Neuronal stem cell (in vitro differentiated cells): ENCODE measurements around the gene NOC2L.
"Not testable (repeated sequence)": the region's sequence is repeated elsewhere in the genome, so short reads cannot be mapped to it uniquely, and the experiment has no call there.

Source experiments
- DNase-seq: peaks from one replicate; pipeline ENCODE4 v3.0.0-alpha.2; 2013; ENCODE audit warnings: low spot score
- H2AFZ ChIP-seq: one replicate; pipeline ENCODE4 v1.6.1; 2013; ENCODE audit warnings: mild to moderate bottlenecking, low read length, inconsistent platforms
- H2AK5ac ChIP-seq: 2 replicates; pipeline ENCODE4 v1.6.1; 2013; ENCODE audit warnings: low read depth, mild to moderate bottlenecking, inconsistent platforms, low read length, moderate library complexity, mixed read lengths
- H2BK120ac ChIP-seq: 2 replicates; pipeline ENCODE4 v1.6.1; 2013; ENCODE audit warnings: low read depth, mild to moderate bottlenecking, inconsistent platforms, low read length, moderate library complexity, mixed read lengths
- H2BK12ac ChIP-seq: one replicate; pipeline ENCODE4 v1.6.1; 2013; ENCODE audit warnings: low read length, inconsistent platforms
- H2BK15ac ChIP-seq: 2 replicates; pipeline ENCODE4 v1.6.1; 2013; ENCODE audit warnings: mild to moderate bottlenecking, low read length, inconsistent platforms, mixed read lengths
- H2BK5ac ChIP-seq: one replicate; pipeline ENCODE4 v1.6.1; 2013; ENCODE audit warnings: inconsistent platforms, mild to moderate bottlenecking, low read length, moderate library complexity
- H3K14ac ChIP-seq: one replicate; pipeline ENCODE4 v1.6.1; 2013; ENCODE audit warnings: low read length, inconsistent platforms
- H3K18ac ChIP-seq: 2 replicates; pipeline ENCODE4 v1.6.1; 2013; ENCODE audit warnings: low read length, inconsistent platforms
- H3K23ac ChIP-seq: 2 replicates; pipeline ENCODE4 v1.6.1; 2013; ENCODE audit warnings: low read depth, mild to moderate bottlenecking, mixed read lengths, low read length, inconsistent platforms; ENCODE audit not compliant: poor library complexity
- H3K27ac ChIP-seq: replicated peaks from 3 replicates; pipeline ENCODE4 v1.5.1; 2013; ENCODE audit warnings: low read length, inconsistent platforms
- H3K27me3 ChIP-seq, 3 experiments: 2 replicates each; pipeline ENCODE4 v1.6.1; 2013; ENCODE audit warnings: low read length in 3 of 3, mild to moderate bottlenecking in 2 of 3, inconsistent platforms in 1 of 3, low read depth in 1 of 3, mixed read lengths in 1 of 3, moderate library complexity in 1 of 3; ENCODE audit not compliant: control insufficient read depth in 3 of 3, insufficient read depth in 3 of 3
- H3K36me3 ChIP-seq, 2 donors: replicated peaks in 1 of 2; 2 replicates each; pipeline ENCODE4 v1.6.1; 2013; ENCODE audit warnings: low read length in 2 of 2; ENCODE audit not compliant: control insufficient read depth in 2 of 2, insufficient read depth in 2 of 2
- H3K4ac ChIP-seq: 2 replicates; pipeline ENCODE4 v1.6.1; 2013; ENCODE audit warnings: inconsistent platforms, mild to moderate bottlenecking, low read length, moderate library complexity
- H3K4me1 ChIP-seq, 2 donors: 1 replicate in 1 of 2; 2 replicates in 1 of 2; pipeline ENCODE4 v1.6.1; 2013; ENCODE audit warnings: low read length in 2 of 2, low read depth in 1 of 2; ENCODE audit not compliant: control insufficient read depth in 2 of 2, insufficient read depth in 1 of 2
- H3K4me2 ChIP-seq: one replicate; pipeline ENCODE4 v1.6.1; 2013; ENCODE audit warnings: mild to moderate bottlenecking, low read length, inconsistent platforms; ENCODE audit not compliant: insufficient read depth, poor library complexity, severe bottlenecking
- H3K4me3 ChIP-seq, 2 donors: 2 replicates each; pipeline ENCODE4 v1.5.1; 2013; ENCODE audit warnings: low read length in 2 of 2, mild to moderate bottlenecking in 2 of 2, inconsistent platforms in 1 of 2, moderate library complexity in 1 of 2
- H3K79me1 ChIP-seq: one replicate; pipeline ENCODE4 v1.6.1; 2013; ENCODE audit warnings: low read depth, mild to moderate bottlenecking, inconsistent platforms, low read length, moderate library complexity
- H3K9ac ChIP-seq: one replicate; pipeline ENCODE4 v1.6.1; 2013; ENCODE audit warnings: mild to moderate bottlenecking, low read depth, low read length, inconsistent platforms; ENCODE audit not compliant: poor library complexity
- H3K9me3 ChIP-seq, 2 donors: replicated peaks in 1 of 2; 2 replicates each; pipeline versions ENCODE3 to v1.6.1; 2013; ENCODE audit warnings: low read length in 2 of 2, mild to moderate bottlenecking in 2 of 2, inconsistent platforms in 1 of 2, low read depth in 1 of 2, mixed read lengths in 1 of 2, moderate library complexity in 1 of 2; ENCODE audit not compliant: control insufficient read depth in 2 of 2, insufficient read depth in 1 of 2
- H4K8ac ChIP-seq: one replicate; pipeline ENCODE4 v1.6.1; 2013; ENCODE audit warnings: low read depth, mild to moderate bottlenecking, inconsistent platforms, low read length, moderate library complexity
- H4K91ac ChIP-seq: one replicate; pipeline ENCODE4 v1.6.1; 2013; ENCODE audit warnings: low read length, low read depth, mild to moderate bottlenecking, inconsistent platforms; ENCODE audit not compliant: poor library complexity
- WGBS, 2 donors: extraction: QIAGEN DNeasy Blood & Tissue Kit; methylation state at CpG; one replicate each; pipeline ENCODE4 v1.1.7; 2013; ENCODE audit warnings: missing lambda C conversion rate in 2 of 2, mixed read lengths in 1 of 2; ENCODE audit not compliant: insufficient read length in 2 of 2, insufficient replicate concordance in 1 of 2; ENCODE audit errors: extremely low coverage in 2 of 2; 5-methylcytosine and 5-hydroxymethylcytosine counted together

NOC2L gene

GRCh38 chr1:988061-988460 is 29.0 kb upstream of the NOC2L start:
- DNase-seq, H3K4me2 ChIP-seq, H2AK5ac ChIP-seq, H2BK120ac ChIP-seq, H3K36me3 ChIP-seq, H3K9ac ChIP-seq, H2AFZ ChIP-seq, H3K79me1 ChIP-seq, H3K4ac ChIP-seq, H4K8ac ChIP-seq, H3K4me1 ChIP-seq, H3K23ac ChIP-seq, H2BK15ac ChIP-seq, H4K91ac ChIP-seq, H3K27ac ChIP-seq, H3K18ac ChIP-seq, H3K14ac ChIP-seq, H2BK5ac ChIP-seq, H2BK12ac ChIP-seq, H3K4me3 ChIP-seq: not testable (repeated sequence)
- Histone ChIP-seq H3K9me3 (peaks cover 6 to 12% of the 10 kb centered on the region in 2 donors), H3K27me3 (peaks cover 0 to 14% (median 0%) of the 10 kb centered on the region in 3 experiments)
- no CpG with 5 or more reads among the region's 5 CpGs for WGBS, 2 donors

DNA sequence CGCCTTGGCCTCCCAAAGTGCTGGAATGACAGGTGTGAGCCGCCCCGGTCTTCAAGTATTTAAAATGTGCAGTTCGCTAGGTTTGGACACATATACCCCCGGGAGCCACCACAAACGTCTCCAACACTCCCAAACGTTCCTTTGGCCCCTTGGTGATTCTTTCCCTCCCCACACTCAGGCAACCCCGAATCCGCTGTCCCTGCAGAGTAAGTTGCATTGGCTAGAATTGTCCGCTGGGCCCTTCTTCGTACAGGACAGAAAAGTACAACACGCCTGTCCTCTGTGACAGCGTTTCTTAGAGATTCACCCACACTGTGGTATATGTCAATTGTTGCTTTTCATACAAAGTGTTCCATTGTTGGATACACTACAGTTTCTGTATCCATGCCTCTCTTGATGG is 26.1 kb upstream of the NOC2L start:
- Histone ChIP-seq H3K27ac (no peak overlapping the region), H3K14ac (no peak overlapping the region), H3K4me2 (no peak overlapping the region), H3K18ac (no peak overlapping the region), H3K79me1 (no peaks in the 10 kb centered on the region), H2BK5ac (no peak overlapping the region), H4K91ac (no peak overlapping the region), H3K36me3 (no peaks in the 10 kb centered on the region), H3K4ac (no peak overlapping the region), H3K9ac (no peak overlapping the region), H3K9me3 (peaks cover 0 to 4% of the 10 kb centered on the region in 2 donors), H3K23ac (no peak overlapping the region), H2AFZ (no peak overlapping the region), H3K4me1 (no peaks in the 10 kb centered on the region), H3K27me3 (peaks cover 0 to 41% (median 4%) of the 10 kb centered on the region in 3 experiments), H2AK5ac (no peak overlapping the region), H4K8ac (no peak overlapping the region), H2BK15ac (no peak overlapping the region), H3K4me3 (no peak overlapping the region), H2BK120ac (no peak overlapping the region), H2BK12ac (no peak overlapping the region)
- no CpG with 5 or more reads among the region's 13 CpGs for WGBS, 2 donors
- no peak for DNase-seq

GRCh38 chr1:984476-984814 is 25.4 kb upstream of the NOC2L start:
- no peak for DNase-seq
- H4K8ac ChIP-seq = no peak overlapping the region
- H3K36me3 ChIP-seq = no peaks in the 10 kb centered on the region
- H2BK5ac ChIP-seq = no peak overlapping the region
- H2BK12ac ChIP-seq = no peak overlapping the region
- peak overlapping the region; percentile 85 for H3K18ac ChIP-seq
- H2BK15ac ChIP-seq = peak overlapping the region; percentile 9
- no peak overlapping the region for H3K4me2 ChIP-seq
- no CpG with 5 or more reads among the region's 12 CpGs for WGBS, 2 donors
- H3K23ac ChIP-seq = no peak overlapping the region
- H4K91ac ChIP-seq = no peak overlapping the region
- H3K9me3 ChIP-seq = peaks cover 0 to 4% of the 10 kb centered on the region in 2 donors
- peaks cover 0 to 48% (median 4%) of the 10 kb centered on the region in 3 experiments for H3K27me3 ChIP-seq
- no peak overlapping the region for H2BK120ac ChIP-seq
- no peak overlapping the region for H2AK5ac ChIP-seq
- H3K14ac ChIP-seq = no peak overlapping the region
- H3K9ac ChIP-seq = no peak overlapping the region
- H3K4ac ChIP-seq = no peak overlapping the region
- H3K27ac ChIP-seq = no peak overlapping the region
- H3K4me3 ChIP-seq = no peak overlapping the region
- no peaks in the 10 kb centered on the region for H3K79me1 ChIP-seq
- no peaks in the 10 kb centered on the region for H3K4me1 ChIP-seq
- peak overlapping the region; percentile 84 for H2AFZ ChIP-seq

GRCh38 chr1:983798-984475 is 24.9 kb upstream of the NOC2L start:
- Histone ChIP-seq H3K4me3 (no peak overlapping the region), H3K27me3 (peaks cover 0 to 51% (median 4%) of the 10 kb centered on the region in 3 experiments)

More at GRCh38 chr1:983798-984475, 24.9 kb upstream of the NOC2L start:
- no peak overlapping the region for H3K14ac ChIP-seq
- no peak overlapping the region for H4K8ac ChIP-seq
- H3K4me2 ChIP-seq = no peak overlapping the region
- H3K9ac ChIP-seq = peak overlapping the region; percentile 81
- H3K4ac ChIP-seq = no peak overlapping the region
- WGBS, 2 donors = no CpG with 5 or more reads among the region's 29 CpGs
- no peaks in the 10 kb centered on the region for H3K4me1 ChIP-seq
- peak overlapping the region; percentile 41 for H2BK12ac ChIP-seq
- peaks cover 0 to 4% of the 10 kb centered on the region in 2 donors for H3K9me3 ChIP-seq
- H2AFZ ChIP-seq = peak overlapping the region; percentile 84
- H2AK5ac ChIP-seq = peak overlapping the region; percentile 82
- peak overlapping the region; percentile 21 for H2BK15ac ChIP-seq
- no peaks in the 10 kb centered on the region for H3K36me3 ChIP-seq
- H2BK5ac ChIP-seq = peak overlapping the region; percentile 93
- H3K79me1 ChIP-seq = no peaks in the 10 kb centered on the region
- peak overlapping the region; percentile 85 for H3K18ac ChIP-seq
- H3K27ac ChIP-seq = no peak overlapping the region
- H4K91ac ChIP-seq = no peak overlapping the region
- peak overlapping the region; percentile 96 for H3K23ac ChIP-seq
- DNase-seq = no peak
- no peak overlapping the region for H2BK120ac ChIP-seq
